H1 (cell line): ENCODE data around the gene OR2W1. TPM values are rescaled to one million over a fixed set of nuclear protein-coding genes. Genes with fewer than 3 reads are reported as not detected.

Experiments
- CTCF ChIA-PET: fragments of 300-600 bp; sonication (Branson Sonifier 250); formaldehyde crosslinking; loops from one replicate; lab custom pipeline; 2021; ENCODE audit not compliant: partially characterized antibody; lab: Charles Lee
- POLR2A ChIA-PET: fragments of 300-600 bp; sonication (Branson Sonifier 250); formaldehyde crosslinking; loops from one replicate; lab custom pipeline; 2021; ENCODE audit warnings: inconsistent platforms; ENCODE audit not compliant: partially characterized antibody; lab: Charles Lee
- DNase-seq, 2 experiments: peaks; one replicate each; pipeline versions ENCODE4 v3.0.0 to v3.0.0-alpha.2; 2010 to 2022; ENCODE audit warnings: low spot score in 2 of 2, low read depth in 1 of 2, mixed read lengths in 1 of 2
- FAIRE-seq: peaks from 2 replicates; lab custom pipeline; 2011; peaks lifted over from hg19 to GRCh38; lab: Jason Lieb, UNC
- H2AFZ ChIP-seq: 2 replicates; pipeline ENCODE4 v1.8.1; 2012; ENCODE audit warnings: low read length, inconsistent platforms
- H2AK5ac ChIP-seq: 2 replicates; pipeline ENCODE4 v1.6.1; 2013; ENCODE audit warnings: low read depth, low read length
- H2BK120ac ChIP-seq: replicated peaks from 2 replicates; pipeline ENCODE3; 2013; ENCODE audit warnings: low read depth, low read length, inconsistent platforms
- H2BK12ac ChIP-seq: 2 replicates; pipeline ENCODE4 v1.6.1; 2013; ENCODE audit warnings: low read depth, low read length
- H2BK15ac ChIP-seq: 2 replicates; pipeline ENCODE4 v1.6.1; 2013; ENCODE audit warnings: low read length
- H2BK20ac ChIP-seq: 2 replicates; pipeline ENCODE4 v1.6.1; 2013; ENCODE audit warnings: low read length
- H2BK5ac ChIP-seq: 2 replicates; pipeline ENCODE4 v1.6.1; 2013; ENCODE audit warnings: low read depth, low read length
- H3K14ac ChIP-seq: 2 replicates; pipeline ENCODE4 v1.6.1; 2013; ENCODE audit warnings: inconsistent platforms; ENCODE audit not compliant: insufficient read length
- H3K18ac ChIP-seq: 2 replicates; pipeline ENCODE4 v1.6.1; 2013; ENCODE audit warnings: low read length; ENCODE audit errors: extremely low read depth
- H3K23ac ChIP-seq: 2 replicates; pipeline ENCODE4 v1.6.1; 2013; ENCODE audit warnings: inconsistent platforms; ENCODE audit not compliant: insufficient read length
- H3K23me2 ChIP-seq: 2 replicates; pipeline ENCODE4 v1.6.1; 2013; ENCODE audit warnings: low read depth, low read length
- H3K27ac ChIP-seq: 2 replicates; pipeline ENCODE4 v1.6.1; 2011; ENCODE audit warnings: low read depth, low read length, inconsistent platforms
- H3K27me3 ChIP-seq, 4 experiments: replicated peaks in 1 of 4; 1 replicate in 1 of 4; 2 replicates in 3 of 4; pipeline versions ENCODE4 v1.6.1 to v1.8.1; 2011 to 2013; ENCODE audit warnings: low read length in 3 of 4, mild to moderate bottlenecking in 3 of 4, inconsistent platforms in 2 of 4, mixed read lengths in 2 of 4, moderate library complexity in 1 of 4; ENCODE audit not compliant: control insufficient read depth in 3 of 4, insufficient read depth in 3 of 4; ENCODE audit errors: extremely low read depth in 1 of 4
- H3K36me3 ChIP-seq, 4 experiments: 2 replicates each; pipeline versions ENCODE4 v1.6.1 to v1.8.1; 2011 to 2013; ENCODE audit warnings: mild to moderate bottlenecking in 4 of 4, low read length in 3 of 4, moderate library complexity in 2 of 4, control low read depth in 1 of 4, inconsistent platforms in 1 of 4; ENCODE audit not compliant: insufficient read depth in 4 of 4, control insufficient read depth in 2 of 4
- H3K4ac ChIP-seq: replicated peaks from 2 replicates; pipeline ENCODE3; 2013; ENCODE audit warnings: low read length, low read depth, mixed read lengths, inconsistent platforms; ENCODE audit not compliant: insufficient read length
- H3K4me1 ChIP-seq, 4 experiments: replicated peaks in 1 of 4; 1 replicate in 1 of 4; 2 replicates in 3 of 4; pipeline versions ENCODE4 v1.6.1 to v1.8.1; 2011 to 2013; ENCODE audit warnings: low read length in 3 of 4, inconsistent platforms in 2 of 4, mixed read lengths in 1 of 4; ENCODE audit not compliant: insufficient read depth in 4 of 4, control insufficient read depth in 3 of 4
- H3K4me2 ChIP-seq, 2 experiments: 2 replicates each; pipeline versions ENCODE4 v1.6.1 to v1.8.1; 2011 to 2013; ENCODE audit warnings: low read depth in 2 of 2, low read length in 2 of 2, control low read depth in 1 of 2, inconsistent platforms in 1 of 2, mild to moderate bottlenecking in 1 of 2; ENCODE audit not compliant: insufficient read depth in 1 of 2
- H3K4me3 ChIP-seq, 4 experiments: fragments of 200-600, 300-600 bp in 1 of 4; sonication (generic), shearing (Covaris generic), sonication (Bioruptor Twin) in 1 of 4; 2 replicates each; pipeline versions ENCODE4 v1.5.1 to v1.8.1; 2011 to 2016; ENCODE audit warnings: low read length in 4 of 4, low read depth in 3 of 4, control low read depth in 2 of 4, inconsistent platforms in 2 of 4, mild to moderate bottlenecking in 2 of 4, mixed read lengths in 1 of 4, moderate library complexity in 1 of 4; ENCODE audit not compliant: insufficient read depth in 2 of 4; ENCODE audit errors: extremely low read depth in 1 of 4
- H3K56ac ChIP-seq: replicated peaks from 2 replicates; pipeline ENCODE3; 2013; ENCODE audit warnings: low read depth, mild to moderate bottlenecking, mixed read lengths, low read length, inconsistent platforms; ENCODE audit not compliant: insufficient read length
- H3K79me1 ChIP-seq: 2 replicates; pipeline ENCODE4 v1.6.1; 2013; ENCODE audit warnings: low read depth, low read length, control low read depth
- H3K79me2 ChIP-seq, 2 experiments: 2 replicates each; pipeline versions ENCODE4 v1.6.1 to v1.8.1; 2012 to 2013; ENCODE audit warnings: low read length in 2 of 2, mild to moderate bottlenecking in 2 of 2, inconsistent platforms in 1 of 2; ENCODE audit not compliant: insufficient read depth in 2 of 2, control insufficient read depth in 1 of 2
- H3K9ac ChIP-seq, 4 experiments: replicated peaks in 1 of 4; 1 replicate in 1 of 4; 2 replicates in 3 of 4; pipeline versions ENCODE4 v1.6.1 to v1.8.1; 2011 to 2013; ENCODE audit warnings: low read depth in 3 of 4, low read length in 3 of 4, control low read depth in 2 of 4, mild to moderate bottlenecking in 2 of 4, moderate library complexity in 2 of 4, inconsistent platforms in 1 of 4; ENCODE audit errors: extremely low read depth in 1 of 4
- H3K9me3 ChIP-seq, 2 experiments: 2 replicates each; pipeline versions ENCODE4 v1.6.1 to v1.8.1; 2012 to 2013; ENCODE audit warnings: mild to moderate bottlenecking in 2 of 2, moderate library complexity in 2 of 2, control low read depth in 1 of 2, inconsistent platforms in 1 of 2, low read depth in 1 of 2, low read length in 1 of 2, mixed read lengths in 1 of 2; ENCODE audit not compliant: insufficient read depth in 2 of 2
- H4K20me1 ChIP-seq, 2 experiments: replicated peaks in 1 of 2; 2 replicates each; pipeline versions ENCODE3 to v1.8.1; 2011 to 2013; ENCODE audit warnings: inconsistent platforms in 2 of 2, low read length in 2 of 2, mild to moderate bottlenecking in 1 of 2; ENCODE audit not compliant: insufficient read depth in 2 of 2, control insufficient read depth in 1 of 2
- H4K5ac ChIP-seq: 2 replicates; pipeline ENCODE4 v1.6.1; 2013; ENCODE audit warnings: low read length, low read depth, mixed read lengths, inconsistent platforms; ENCODE audit not compliant: insufficient read length
- H4K8ac ChIP-seq: 2 replicates; pipeline ENCODE4 v1.8.0; 2013; ENCODE audit warnings: mild to moderate bottlenecking, moderate library complexity, low read length, inconsistent platforms; ENCODE audit not compliant: insufficient read depth; ENCODE audit errors: extremely low read depth
- H4K91ac ChIP-seq: replicated peaks from 2 replicates; pipeline ENCODE3; 2013; ENCODE audit warnings: low read length, mixed read lengths, inconsistent platforms; ENCODE audit not compliant: insufficient read length
- GABPA ChIP-seq: IDR thresholded peaks from 2 replicates; pipeline ENCODE4 v1.6.1; 2011; ENCODE audit warnings: mild to moderate bottlenecking, low read length, moderate library complexity, borderline replicate concordance; ENCODE audit not compliant: insufficient read depth
- MAFK ChIP-seq: IDR thresholded peaks from 2 replicates; pipeline ENCODE4 v1.6.1; 2012; ENCODE audit warnings: low read depth, mild to moderate bottlenecking, improper control_type of control experiment, low read length
- PHF8 ChIP-seq: fragments of 200-600 bp; sonication (generic); conservative IDR thresholded peaks from 2 replicates; pipeline ENCODE4 v1.7.1; 2012; ENCODE audit warnings: low read depth, mild to moderate bottlenecking, inconsistent platforms, low read length, moderate library complexity
- POLR2A ChIP-seq, 2 experiments: IDR thresholded peaks; 1 replicate in 1 of 2; 2 replicates in 1 of 2; pipeline ENCODE4 v1.6.1; 2011; ENCODE audit warnings: low read depth in 2 of 2, low read length in 2 of 2, mild to moderate bottlenecking in 2 of 2; ENCODE audit errors: control extremely low read depth in 1 of 2
- POU5F1 ChIP-seq: IDR thresholded peaks from 2 replicates; pipeline ENCODE4 v1.6.1; 2011; ENCODE audit warnings: low read depth, mild to moderate bottlenecking, low read length, moderate library complexity
- RNF2 ChIP-seq: fragments of 200-900, 300-1000 bp; sonication (generic); IDR thresholded peaks from 2 replicates; pipeline ENCODE4 v1.7.1; 2016; ENCODE audit warnings: borderline replicate concordance, low read depth, mild to moderate bottlenecking, antibody characterized with exemption, low read length; ENCODE audit not compliant: poor library complexity, severe bottlenecking; ENCODE audit errors: missing control alignments
- YY1 ChIP-seq: IDR thresholded peaks from 2 replicates; pipeline ENCODE4 v1.6.1; 2011; ENCODE audit warnings: low read depth, mild to moderate bottlenecking, low read length
- WGBS, 2 experiments: shearing (Covaris generic) in 1 of 2; methylation state at CpG; one replicate each; pipeline versions ENCODE4 v1.1.6 to v1.1.7; 2013 to 2015; ENCODE audit warnings: low lambda C conversion rate in 2 of 2, mixed read lengths in 2 of 2, inconsistent platforms in 1 of 2, low coverage in 1 of 2, missing lambda C conversion rate in 1 of 2; ENCODE audit not compliant: insufficient replicate concordance in 2 of 2, insufficient coverage in 1 of 2, insufficient read length in 1 of 2; ENCODE audit errors: extremely low coverage in 1 of 2, missing lambda C conversion rate in 1 of 2; 5-methylcytosine and 5-hydroxymethylcytosine counted together
- long read RNA-seq, 2 experiments: library from RNA in 1 of 2; library from capped mRNA in 1 of 2; stranded (forward); transcript quantifications; one replicate each; pipeline ENCODE4 v2.0.0, GENCODE V29; 2021; ENCODE audit warnings: inconsistent platforms in 1 of 2
- polyA minus RNA-seq, 3 experiments: library from RNA; depleted of rRNA, polyadenylated mRNA; stranded (reverse); fragments of >200 nt; gene quantifications; 1 replicate in 2 of 3; 2 replicates in 1 of 3; pipeline ENCODE4 v1.2.3, GENCODE V29; 2011
- polyA plus RNA-seq, 7 experiments: library from polyadenylated mRNA; depleted of rRNA in 3 of 7; stranded (reverse) in 5 of 7; unstranded in 2 of 7; fragments of >200 nt in 5 of 7; fragments of 200-250 nt in 2 of 7; gene quantifications; 1 replicate in 5 of 7; 2 replicates in 1 of 7; 4 replicates in 1 of 7; pipeline versions ENCODE4 v1.2.1 to v1.2.3, GENCODE V29; 2011 to 2013; ENCODE audit warnings: missing spikeins in 2 of 7, mixed read lengths in 2 of 7
- total RNA-seq: library from RNA; stranded (reverse); fragmentation: NEBNext Ultra II Directional; extraction: Animal tissue kit (Norgen Biotek cat#: 25700); gene quantifications from 2 replicates; pipeline ENCODE4 v1.2.1, GENCODE V29; 2021

Gene OR2W1
- not detected in 2 replicates for total RNA-seq
- not detected in 2 replicates for polyA plus RNA-seq (2011; rRNA removed)
- polyA plus RNA-seq (2011; cell fraction: cytosol; rRNA removed), result not detected
- not detected for polyA plus RNA-seq (2011; cell fraction: nucleus; rRNA removed)
- polyA plus RNA-seq (2012, experiment 1 of 2), result not detected in 4 replicates
- not detected for polyA plus RNA-seq (2012, experiment 2 of 2)
- not detected for polyA plus RNA-seq (2013, experiment 1 of 2)
- not detected for polyA plus RNA-seq (2013, experiment 2 of 2)
- not detected in 2 replicates for polyA minus RNA-seq (2011; rRNA and poly(A)+ RNA removed)
- not detected for polyA minus RNA-seq (2011; cell fraction: cytosol; rRNA and poly(A)+ RNA removed)
- polyA minus RNA-seq (2011; cell fraction: nucleus; rRNA and poly(A)+ RNA removed), result not detected
- long read RNA-seq, experiment 1, result 0 reads
- long read RNA-seq, experiment 2, result 0 reads

- FAIRE-seq, result no peak
- H3K36me3 ChIP-seq, result no peaks in the 10 kb centered on the region
- TF ChIP-seq PHF8 (no peak), YY1 (no peak), POU5F1 (no peak), MAFK (no peak), RNF2 (no peak), GABPA (no peak), POLR2A (IDR thresholded peaks at IDR 0.05; ENCODE audit: control extremely low read depth in 1 of 2, low read depth in 2 of 2, low read length in 2 of 2) (no peak)
Observed at GRCh38 chr6:29045075-29045474, at the start of gene OR2W1. Gene OR2W1 (minus strand): TSS chr6:29045175. CDS start chr6:29045175, 0 bp downstream.

More at GRCh38 chr6:29045075-29045474, at the start of gene OR2W1:
- Histone ChIP-seq H2BK12ac (no peak within 1 kb of the TSS), H3K79me2 (no peaks in the 10 kb centered on the region), H3K14ac (no peak within 1 kb of the TSS), H2BK5ac (no peak within 1 kb of the TSS), H3K79me1 (no peaks in the 10 kb centered on the region), H3K23ac (no peak within 1 kb of the TSS), H3K18ac (no peak within 1 kb of the TSS), H3K27me3 (no peaks in the 10 kb centered on the region), H3K4me1 (no peaks in the 10 kb centered on the region), H4K91ac (no peak within 1 kb of the TSS), H2AK5ac (no peak within 1 kb of the TSS), H3K4ac (no peak within 1 kb of the TSS), H3K9ac (no peak within 1 kb of the TSS), H3K4me3 (no peak within 1 kb of the TSS), H2BK20ac (no peak within 1 kb of the TSS), H3K27ac (no peak within 1 kb of the TSS), H2AFZ (no peak within 1 kb of the TSS), H4K8ac (no peak within 1 kb of the TSS), H4K20me1 (no peaks in the 10 kb centered on the region), H2BK120ac (no peak within 1 kb of the TSS), H3K23me2 (no peaks in the 10 kb centered on the region), H2BK15ac (no peak within 1 kb of the TSS), H3K4me2 (no peak within 1 kb of the TSS), H4K5ac (no peak within 1 kb of the TSS), H3K56ac (no peak within 1 kb of the TSS), H3K9me3 (no peaks in the 10 kb centered on the region)
- 89% methylated on average over 1 of the region's 1 CpG; no CpG with 5 or more reads in 1 of the 2 experiments for WGBS, 2 experiments
- CTCF ChIA-PET, result interaction anchor here (1.2 kb wide), 1 partner anchor 27 kb away, joined by 3 read pairs; no protein-coding TSS in a partner anchor
- no peak for DNase-seq
- POLR2A ChIA-PET, result no interaction called here
